DND-41 (cell line): Measurements from ENCODE around the gene ATP5PO.
"Not testable (repeated sequence)": the region's sequence is repeated elsewhere in the genome, so short reads cannot be mapped to it uniquely, and the experiment has no call there.

ENCODE experiments used
- ATAC-seq: fragments of 200-7000 bp; cut with Tn5 transposase; 3 replicates; pipeline ENCODE4 v1.9.1; 2021; ENCODE audit warnings: low read depth; ENCODE audit not compliant: insufficient read depth
- DNase-seq: peaks from one replicate; pipeline ENCODE4 v3.0.0-alpha.2; 2020
- H2AFZ ChIP-seq: 2 replicates; pipeline ENCODE4 v1.6.0; 2012; ENCODE audit warnings: low read depth, low read length
- H3K27ac ChIP-seq: 2 replicates; pipeline ENCODE4 v1.5.1; 2012; ENCODE audit warnings: low read length, inconsistent platforms
- H3K27me3 ChIP-seq: fragments of 200-600 bp; sonication (generic); 2 replicates; pipeline ENCODE4 v1.6.0; 2012; ENCODE audit warnings: low read length, mild to moderate bottlenecking, inconsistent platforms; ENCODE audit not compliant: insufficient read depth, poor library complexity
- H3K36me3 ChIP-seq: 2 replicates; pipeline ENCODE4 v1.5.1; 2012; ENCODE audit warnings: low read length, inconsistent platforms; ENCODE audit not compliant: insufficient read depth
- H3K4me1 ChIP-seq: 2 replicates; pipeline ENCODE4 v1.5.1; 2012; ENCODE audit warnings: mild to moderate bottlenecking, low read length; ENCODE audit not compliant: insufficient read depth
- H3K4me2 ChIP-seq: 2 replicates; pipeline ENCODE4 v1.6.0; 2012; ENCODE audit warnings: mild to moderate bottlenecking, moderate library complexity, low read length, inconsistent platforms; ENCODE audit not compliant: insufficient read depth
- H3K4me3 ChIP-seq, 2 experiments: fragments of 200-600 bp in 1 of 2; shearing (Covaris generic) in 1 of 2; 2 replicates each; pipeline ENCODE4 v1.5.1; 2012 to 2016; ENCODE audit warnings: inconsistent platforms in 2 of 2, low read length in 2 of 2, mild to moderate bottlenecking in 2 of 2, low read depth in 1 of 2, moderate library complexity in 1 of 2
- H3K79me2 ChIP-seq: 2 replicates; pipeline ENCODE4 v1.6.0; 2012; ENCODE audit warnings: low read length, inconsistent platforms; ENCODE audit not compliant: insufficient read depth
- H3K9ac ChIP-seq: 2 replicates; pipeline ENCODE4 v1.6.0; 2012; ENCODE audit warnings: low read depth, mild to moderate bottlenecking, inconsistent platforms, low read length, moderate library complexity
- H3K9me3 ChIP-seq: 2 replicates; pipeline ENCODE4 v1.5.1; 2012; ENCODE audit warnings: low read length, moderate library complexity, mild to moderate bottlenecking, inconsistent platforms; ENCODE audit not compliant: insufficient read depth, severe bottlenecking
- H4K20me1 ChIP-seq: 2 replicates; pipeline ENCODE4 v1.6.0; 2012; ENCODE audit warnings: low read length; ENCODE audit not compliant: insufficient read depth
- CTCF ChIP-seq: IDR thresholded peaks from 2 replicates; pipeline ENCODE4 v1.5.1; 2012; ENCODE audit warnings: borderline replicate concordance, low read length, moderate library complexity, mild to moderate bottlenecking; ENCODE audit not compliant: poor library complexity, severe bottlenecking; ENCODE audit errors: extremely low read depth
- EZH2 ChIP-seq: IDR thresholded peaks from 3 replicates; pipeline ENCODE4 v1.6.1; 2012; ENCODE audit warnings: borderline replicate concordance, low read depth, mild to moderate bottlenecking, moderate library complexity, low read length, inconsistent platforms; ENCODE audit not compliant: severe bottlenecking

Gene ATP5PO

GRCh38 chr21:33869873-33870272 is 45.7 kb downstream of the ATP5PO start:
- H3K4me2 ChIP-seq: no peak overlapping the region
- no peak overlapping the region for H3K27ac ChIP-seq

GRCh38 chr21:33867868-33868267 is 47.7 kb downstream of the ATP5PO start:
- H3K4me3 ChIP-seq, H3K9ac ChIP-seq, H3K27ac ChIP-seq, DNase-seq, H2AFZ ChIP-seq, H3K9me3 ChIP-seq, H4K20me1 ChIP-seq, H3K27me3 ChIP-seq, H3K4me2 ChIP-seq, ATAC-seq, H3K4me1 ChIP-seq, H3K36me3 ChIP-seq, H3K79me2 ChIP-seq: not testable (repeated sequence)

More at GRCh38 chr21:33869873-33870272, 45.7 kb downstream of the ATP5PO start:
- H3K4me3 ChIP-seq: no peak overlapping the region
- H3K79me2 ChIP-seq: no peaks in the 10 kb centered on the region
- H2AFZ ChIP-seq: no peak overlapping the region
- H3K4me1 ChIP-seq: no peaks in the 10 kb centered on the region
- DNase-seq (no peak), ATAC-seq (no peak)
- H3K9me3 ChIP-seq: no peaks in the 10 kb centered on the region
- H4K20me1 ChIP-seq: no peaks in the 10 kb centered on the region
- H3K36me3 ChIP-seq: no peaks in the 10 kb centered on the region
- no peaks in the 10 kb centered on the region for H3K27me3 ChIP-seq
- H3K9ac ChIP-seq: no peak overlapping the region
- TF ChIP-seq EZH2 (no peak), CTCF (no peak)

GRCh38 chr21:33866826-33867225 is 48.8 kb downstream of the ATP5PO start:
- Histone ChIP-seq H3K4me3 (no peak overlapping the region), H3K27ac (no peak overlapping the region), H4K20me1 (no peaks in the 10 kb centered on the region), H3K9ac (no peak overlapping the region), H3K4me2 (no peak overlapping the region), H3K4me1 (no peaks in the 10 kb centered on the region), H3K79me2 (no peaks in the 10 kb centered on the region), H2AFZ (no peak overlapping the region), H3K36me3 (no peaks in the 10 kb centered on the region), H3K27me3 (no peaks in the 10 kb centered on the region), H3K9me3 (no peaks in the 10 kb centered on the region)
- ATAC-seq (no peak), DNase-seq (no peak)
- TF ChIP-seq EZH2 (no peak), CTCF (no peak)

- H3K9me3 ChIP-seq: no peaks in the 10 kb centered on the region
- no peak for TF ChIP-seq EZH2
- no peak for TF ChIP-seq CTCF
- no peaks in the 10 kb centered on the region for H3K79me2 ChIP-seq
- H3K27ac ChIP-seq: no peak overlapping the region
- no peaks in the 10 kb centered on the region for H4K20me1 ChIP-seq
- H2AFZ ChIP-seq: no peak overlapping the region
- H3K9ac ChIP-seq: no peak overlapping the region
- ATAC-seq (no peak), DNase-seq (no peak)
- no peaks in the 10 kb centered on the region for H3K36me3 ChIP-seq
- no peaks in the 10 kb centered on the region for H3K27me3 ChIP-seq
- H3K4me1 ChIP-seq: no peaks in the 10 kb centered on the region
- no peak overlapping the region for H3K4me3 ChIP-seq
- H3K4me2 ChIP-seq: no peak overlapping the region
Observed at GRCh38 chr21:33865996-33866575, 49.5 kb downstream of the ATP5PO start.
